ENCODE measurements around the gene ALPK3. TPM values are rescaled to one million over a fixed set of nuclear protein-coding genes. Genes with fewer than 3 reads are reported as not detected.
A peak's percentile ranks its signal among the peaks of the same experiment; 100 is the strongest.

Gene ALPK3
- total RNA-seq, 1 experiment from 2014 or later: 17.7 TPM

GRCh38 chr15:84826369-84826823 lies 9.2 kb downstream of the ALPK3 start:
- Histone ChIP-seq H3K23me2 (ENCODE audit: insufficient read length, low read depth, low read length, poor library complexity, severe bottlenecking) (no peaks in the 10 kb centered on the region), H4K5ac (ENCODE audit: insufficient read length, low read depth, low read length) (no peak overlapping the region), H2BK12ac (ENCODE audit: insufficient read length, low read depth, low read length) (no peak overlapping the region), H3K4ac (ENCODE audit: low read depth, low read length) (no peak overlapping the region), H2AFZ (ENCODE audit: low read length) (no peak overlapping the region), H2BK20ac (ENCODE audit: low read depth, low read length, poor library complexity, severe bottlenecking) (no peak overlapping the region), H3K23ac (ENCODE audit: insufficient read length, low read depth, low read length) (no peak overlapping the region), H2BK15ac (ENCODE audit: low read depth, low read length) (no peak overlapping the region), H3K79me1 (ENCODE audit: insufficient read depth, low read depth, low read length, poor library complexity, severe bottlenecking) (no peaks in the 10 kb centered on the region), H3K18ac (ENCODE audit: insufficient read length, low read depth, low read length) (no peak overlapping the region), H3K14ac (ENCODE audit: insufficient read depth, low read length) (no peak overlapping the region), H3K4me2 (ENCODE audit: insufficient read depth, insufficient read length, low read length) (no peak overlapping the region), H3K79me2 (ENCODE audit: insufficient read depth, low read length) (no peaks in the 10 kb centered on the region), H3K27ac (ENCODE audit: insufficient read length, low read depth, low read length) (no peak overlapping the region), H2BK5ac (ENCODE audit: insufficient read length, low read length) (no peak overlapping the region), H3K27me3 (ENCODE audit: insufficient read depth, low read length) (no peaks in the 10 kb centered on the region), H3K56ac (ENCODE audit: insufficient read length, low read depth, low read length) (no peak overlapping the region), H2AK5ac (ENCODE audit: insufficient read length, low read length) (no peak overlapping the region), H3K9ac (ENCODE audit: extremely low read depth, insufficient read length, low read length) (no peak overlapping the region), H3K9me3 (ENCODE audit: control insufficient read depth, low read depth, low read length) (no peaks in the 10 kb centered on the region), H4K20me1 (ENCODE audit: control insufficient read depth, insufficient read depth, insufficient read length) (no peaks in the 10 kb centered on the region), H3T11ph (ENCODE audit: low read length) (no peak overlapping the region), H4K8ac (replicated peaks; ENCODE audit: insufficient read length, low read depth, low read length) (no peak overlapping the region), H2BK120ac (ENCODE audit: low read depth, low read length, poor library complexity, severe bottlenecking) (no peak overlapping the region), H3K4me1 (ENCODE audit: insufficient read depth, low read length) (no peaks in the 10 kb centered on the region), H4K91ac (ENCODE audit: insufficient read length, low read depth, low read length) (no peak overlapping the region)
- peaks cover 27 to 35% of the 10 kb centered on the region in 2 experiments for H3K4me1 Mint-ChIP-seq
- no CpG with 5 or more reads among the region's 6 CpGs for WGBS (ENCODE audit: extremely low coverage, insufficient read length, low lambda C conversion rate)
- peak overlapping the region in 1 of 3 experiments; percentile 71; a peak in 1 of 7 replicates for H3K27ac Mint-ChIP-seq
- peaks cover 0 to 39% (median 2%) of the 10 kb centered on the region in 3 experiments; a peak in 3 of 7 replicates for H3K36me3 Mint-ChIP-seq (ENCODE audit: insufficient read depth in 1 of 3, low read depth in 3 of 3)
- DNase-seq: peak; percentile 83
- H3K27me3 Mint-ChIP-seq (ENCODE audit: low read depth): no peaks in the 10 kb centered on the region
- H3K9me3 Mint-ChIP-seq: no peaks in the 10 kb centered on the region
- TF ChIP-seq, protein P1, sequence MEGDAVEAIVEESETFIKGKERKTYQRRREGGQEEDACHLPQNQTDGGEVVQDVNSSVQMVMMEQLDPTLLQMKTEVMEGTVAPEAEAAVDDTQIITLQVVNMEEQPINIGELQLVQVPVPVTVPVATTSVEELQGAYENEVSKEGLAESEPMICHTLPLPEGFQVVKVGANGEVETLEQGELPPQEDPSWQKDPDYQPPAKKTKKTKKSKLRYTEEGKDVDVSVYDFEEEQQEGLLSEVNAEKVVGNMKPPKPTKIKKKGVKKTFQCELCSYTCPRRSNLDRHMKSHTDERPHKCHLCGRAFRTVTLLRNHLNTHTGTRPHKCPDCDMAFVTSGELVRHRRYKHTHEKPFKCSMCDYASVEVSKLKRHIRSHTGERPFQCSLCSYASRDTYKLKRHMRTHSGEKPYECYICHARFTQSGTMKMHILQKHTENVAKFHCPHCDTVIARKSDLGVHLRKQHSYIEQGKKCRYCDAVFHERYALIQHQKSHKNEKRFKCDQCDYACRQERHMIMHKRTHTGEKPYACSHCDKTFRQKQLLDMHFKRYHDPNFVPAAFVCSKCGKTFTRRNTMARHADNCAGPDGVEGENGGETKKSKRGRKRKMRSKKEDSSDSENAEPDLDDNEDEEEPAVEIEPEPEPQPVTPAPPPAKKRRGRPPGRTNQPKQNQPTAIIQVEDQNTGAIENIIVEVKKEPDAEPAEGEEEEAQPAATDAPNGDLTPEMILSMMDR (conservative IDR thresholded peaks at IDR 0.05): peak; percentile 82
- H3K4me3 Mint-ChIP-seq: no peak overlapping the region

Data from H9 (cell line).